B cell (primary cell): Measurements from ENCODE around the gene GARS1. TPM values are rescaled to one million over a fixed set of nuclear protein-coding genes. Genes with fewer than 3 reads are reported as not detected.

Experiments used
- ATAC-seq: fragments of 200-7000 bp; cut with Tn5 transposase; one replicate; pipeline ENCODE4 v1.10.0; 2021; ENCODE audit warnings: low read depth, mild to moderate bottlenecking, moderate number of reproducible peaks, moderate library complexity
- CTCF ChIA-PET: fragments of 350-600 bp; sonication (Branson Sonifier 250); formaldehyde crosslinking; loops from one replicate; lab custom pipeline; 2021; ENCODE audit warnings: antibody characterized with exemption, inconsistent platforms; lab: Charles Lee
- POLR2A ChIA-PET: fragments of 350-600 bp; sonication (Branson Sonifier 250); formaldehyde crosslinking; loops from one replicate; lab custom pipeline; 2021; ENCODE audit warnings: antibody characterized with exemption; lab: Charles Lee
- DNase-seq: peaks from one replicate; pipeline ENCODE4 v3.0.0; 2013
- H2AFZ ChIP-seq: 2 replicates; pipeline ENCODE4 v1.6.1; 2012; ENCODE audit warnings: mild to moderate bottlenecking, low read depth, low read length; ENCODE audit not compliant: insufficient read depth, poor library complexity, severe bottlenecking
- H3K27ac ChIP-seq, 2 donors: 1 replicate in 1 of 2; 2 replicates in 1 of 2; pipeline ENCODE4 v1.5.1; 2012 to 2013; ENCODE audit warnings: low read length in 2 of 2, mild to moderate bottlenecking in 2 of 2, moderate library complexity in 1 of 2
- H3K27me3 ChIP-seq, 4 experiments: fragments of 200-600 bp in 1 of 4; sonication (generic) in 1 of 4; replicated peaks in 1 of 4; 1 replicate in 2 of 4; 2 replicates in 2 of 4; pipeline versions ENCODE4 v1.6.1 to v1.7.0; 2013 to 2016; ENCODE audit warnings: low read length in 3 of 4, mild to moderate bottlenecking in 2 of 4, mixed read lengths in 1 of 4, moderate library complexity in 1 of 4; ENCODE audit not compliant: insufficient read depth in 4 of 4, control insufficient read depth in 3 of 4; ENCODE audit errors: control extremely low read depth in 1 of 4
- H3K36me3 ChIP-seq, 2 experiments: replicated peaks in 1 of 2; 1 replicate in 1 of 2; 2 replicates in 1 of 2; pipeline versions ENCODE4 v1.6.1 to v1.7.1; 2013; ENCODE audit warnings: low read length in 1 of 2; ENCODE audit not compliant: insufficient read depth in 2 of 2, control insufficient read depth in 1 of 2; ENCODE audit errors: control extremely low read depth in 1 of 2, extremely low read depth in 1 of 2
- H3K4me1 ChIP-seq, 2 donors: fragments of 200-600 bp in 1 of 2; sonication (generic) in 1 of 2; 1 replicate in 1 of 2; 2 replicates in 1 of 2; pipeline versions ENCODE4 v1.5.1 to v1.6.1; 2013 to 2017; ENCODE audit warnings: low read length in 2 of 2; ENCODE audit not compliant: control insufficient read depth in 2 of 2, insufficient read depth in 2 of 2
- H3K4me2 ChIP-seq: replicated peaks from 2 replicates; pipeline ENCODE3; 2012; ENCODE audit warnings: mild to moderate bottlenecking, low read depth, low read length; ENCODE audit not compliant: poor library complexity, severe bottlenecking
- H3K4me3 ChIP-seq, 5 experiments: fragments of 200-600 bp in 1 of 5; sonication (generic) in 1 of 5; 1 replicate in 3 of 5; 2 replicates in 2 of 5; pipeline versions ENCODE4 v1.5.1 to v1.7.0; 2011 to 2016; ENCODE audit warnings: low read length in 4 of 5, mild to moderate bottlenecking in 4 of 5, low read depth in 2 of 5, control low read depth in 1 of 5, moderate library complexity in 1 of 5; ENCODE audit not compliant: insufficient read depth in 1 of 5; ENCODE audit errors: control extremely low read depth in 1 of 5, extremely low read depth in 1 of 5
- H3K79me2 ChIP-seq: fragments of 200-600 bp; sonication (generic); one replicate; pipeline ENCODE4 v1.6.0; 2016; ENCODE audit warnings: low read length; ENCODE audit not compliant: control insufficient read depth, insufficient read depth
- H3K9ac ChIP-seq: fragments of 200-600 bp; sonication (generic); 2 replicates; pipeline ENCODE4 v1.6.1; 2017; ENCODE audit warnings: mild to moderate bottlenecking, low read length, moderate library complexity
- H3K9me3 ChIP-seq, 3 donors: one replicate each; pipeline versions ENCODE4 v1.6.1 to v1.7.1; 2013; ENCODE audit warnings: low read length in 2 of 3; ENCODE audit not compliant: control insufficient read depth in 2 of 3, insufficient read depth in 1 of 3; ENCODE audit errors: control extremely low read depth in 1 of 3
- H4K20me1 ChIP-seq: 2 replicates; pipeline ENCODE4 v1.6.0; 2012; ENCODE audit warnings: mild to moderate bottlenecking, low read length; ENCODE audit not compliant: insufficient read depth, control insufficient read depth, poor library complexity, severe bottlenecking
- H3K27ac Mint-ChIP-seq: one replicate; pipeline ENCODE4 v1.8.0; 2021; ENCODE audit warnings: mixed read lengths
- H3K27me3 Mint-ChIP-seq: one replicate; pipeline ENCODE4 v1.8.0; 2021; ENCODE audit warnings: mixed read lengths
- H3K4me1 Mint-ChIP-seq: one replicate; pipeline ENCODE4 v1.8.0; 2021; ENCODE audit warnings: mixed read lengths
- H3K4me3 Mint-ChIP-seq: one replicate; pipeline ENCODE4 v1.8.0; 2021; ENCODE audit warnings: mixed read lengths
- H3K9me3 Mint-ChIP-seq: one replicate; pipeline ENCODE4 v1.8.0; 2022; ENCODE audit warnings: mixed read lengths; ENCODE audit not compliant: insufficient read depth
- CTCF ChIP-seq: fragments of 200-600 bp; IDR thresholded peaks from one replicate; pipeline ENCODE4 v1.8.0; 2022; ENCODE audit warnings: antibody characterized with exemption, mild to moderate bottlenecking
- EZH2 ChIP-seq: IDR thresholded peaks from 2 replicates; pipeline ENCODE4 v1.6.1; 2012; ENCODE audit warnings: borderline replicate concordance, low read depth, mild to moderate bottlenecking, moderate library complexity, low read length; ENCODE audit not compliant: insufficient read depth, poor library complexity, severe bottlenecking
- WGBS: methylation state at CpG from one replicate; pipeline ENCODE4 v1.1.5; 2013; ENCODE audit warnings: missing lambda C conversion rate; ENCODE audit not compliant: insufficient coverage; 5-methylcytosine and 5-hydroxymethylcytosine counted together
- intact Hi-C: fragments of 100-400 bp; cut with micrococcal nuclease; formaldehyde crosslinking; loops from one replicate; pipeline ENCODE4 v1.10.0; 2022
- polyA plus RNA-seq: library from polyadenylated mRNA; depleted of rRNA; stranded (reverse); fragments of >200 nt; gene quantifications from 2 replicates; pipeline ENCODE4 v1.2.3, GENCODE V29; 2012
- total RNA-seq, 2 donors: library from RNA; stranded (reverse); fragments of 120-200 nt in 1 of 2; gene quantifications; 1 replicate in 1 of 2; 2 replicates in 1 of 2; pipeline versions ENCODE4 v1.2.3 to v1.2.4, GENCODE V29; 2013 to 2022

Gene GARS1
- total and polyA plus RNA-seq, 2 donors (not counting 1 experiment from before 2014, with no cell fraction given): 54.9 to 61.7 TPM

GRCh38 chr7:30649717-30650420 is 55.2 kb downstream of the GARS1 start:
- H3K4me1 Mint-ChIP-seq: no peaks in the 10 kb centered on the region
- H3K9ac ChIP-seq: no peak overlapping the region
- H3K79me2 ChIP-seq: no peaks in the 10 kb centered on the region
- H4K20me1 ChIP-seq: no peaks in the 10 kb centered on the region
- no peak overlapping the region for H3K27ac ChIP-seq
- no peaks in the 10 kb centered on the region for H3K27me3 Mint-ChIP-seq
- no peak overlapping the region for H3K4me3 Mint-ChIP-seq
- no peaks in the 10 kb centered on the region for H3K4me1 ChIP-seq
- intact Hi-C loops: no loop called here
- no peak overlapping the region for H3K27ac Mint-ChIP-seq
- POLR2A ChIA-PET: no interaction called here
- no peaks in the 10 kb centered on the region for H3K27me3 ChIP-seq
- TF ChIP-seq EZH2 (no peak), CTCF (no peak)
- ATAC-seq: no peak
- CTCF ChIA-PET: no interaction called here
- H2AFZ ChIP-seq: no peak overlapping the region
- no peaks in the 10 kb centered on the region for H3K9me3 Mint-ChIP-seq
- no peak overlapping the region for H3K4me2 ChIP-seq
- peaks cover 0 to 2% of the 10 kb centered on the region in 2 experiments for H3K36me3 ChIP-seq
- H3K9me3 ChIP-seq: no peaks in the 10 kb centered on the region
- H3K4me3 ChIP-seq: no peak overlapping the region
- 92% methylated on average over 11 of the region's 13 CpGs for whole genome bisulfite sequencing
- DNase-seq: no peak

GRCh38 chr7:30650421-30650808 is 55.7 kb downstream of the GARS1 start:
- H3K4me1 Mint-ChIP-seq: no peaks in the 10 kb centered on the region

More at GRCh38 chr7:30650421-30650808, 55.7 kb downstream of the GARS1 start:
- POLR2A ChIA-PET: no interaction called here
- Histone ChIP-seq H3K9ac (no peak overlapping the region), H3K4me2 (no peak overlapping the region), H3K27me3 (no peaks in the 10 kb centered on the region), H3K4me3 (no peak overlapping the region), H3K27ac (no peak overlapping the region), H4K20me1 (no peaks in the 10 kb centered on the region), H3K36me3 (peaks cover 0 to under 1% of the 10 kb centered on the region in 2 experiments), H3K79me2 (no peaks in the 10 kb centered on the region), H2AFZ (no peak overlapping the region), H3K4me1 (no peaks in the 10 kb centered on the region), H3K9me3 (no peaks in the 10 kb centered on the region)
- no peaks in the 10 kb centered on the region for H3K9me3 Mint-ChIP-seq
- 94% methylated on average over 7 of the region's 7 CpGs for WGBS
- CTCF ChIA-PET: no interaction called here
- ATAC-seq (no peak), DNase-seq (no peak)
- no peak overlapping the region for H3K27ac Mint-ChIP-seq
- H3K4me3 Mint-ChIP-seq: no peak overlapping the region
- intact Hi-C loops: no loop called here
- H3K27me3 Mint-ChIP-seq: no peaks in the 10 kb centered on the region
- TF ChIP-seq CTCF (no peak), EZH2 (no peak)
